Stimulated activated CD4-positive, alpha-beta T cell treated with anti-CD3 and anti-CD28 coated beads, TNF-alpha, amount 100 ng/mL, for 48 hours (primary cell): ENCODE results near the gene MECP2.

ENCODE experiments used
- DNase-seq, 3 donors: peaks; one replicate each; pipeline ENCODE4 v3.0.0-alpha.2; 2020; ENCODE audit warnings: low read depth in 3 of 3

The MECP2 gene

DNA sequence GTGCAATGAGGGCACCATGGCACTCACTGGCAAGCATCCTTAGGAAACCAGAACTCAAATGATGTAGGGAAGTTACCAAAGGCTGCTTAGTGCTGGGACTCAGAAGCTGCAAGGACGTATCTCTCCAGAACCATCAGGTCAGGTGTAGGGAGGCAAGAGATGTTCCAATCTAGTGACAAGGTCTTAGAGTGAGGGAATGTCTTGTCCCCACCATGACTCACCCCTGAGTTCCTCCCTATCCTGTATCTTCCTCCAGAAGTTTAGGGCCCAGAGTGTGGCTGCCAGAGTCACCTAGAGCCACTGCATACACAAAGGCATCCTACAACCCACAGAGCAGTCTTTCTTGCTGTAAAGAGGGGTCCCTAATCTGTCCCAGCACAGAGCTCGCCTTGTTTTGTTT, 63.7 kb downstream of the MECP2 start:
- DNase-seq: no peak

DNA sequence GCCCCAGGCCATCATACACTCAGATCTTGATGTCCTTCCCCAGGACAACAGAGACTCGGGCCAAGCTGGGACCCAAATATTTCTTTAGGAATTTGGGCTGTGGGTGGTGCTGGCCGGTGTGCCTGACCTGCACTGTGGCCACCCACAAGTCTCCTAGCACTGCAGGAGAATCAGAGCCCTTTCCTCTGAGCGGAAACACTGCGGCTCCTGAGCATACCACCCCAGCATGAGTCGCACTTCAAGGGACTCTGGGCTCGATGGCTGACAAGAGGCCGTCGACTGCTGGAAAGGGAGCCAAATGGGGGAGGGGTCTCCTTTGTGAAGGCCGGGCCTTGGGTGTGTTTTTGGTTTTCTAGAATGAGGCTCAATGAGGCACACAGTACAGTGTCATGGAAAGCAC, 64.9 kb downstream of the MECP2 start:
- no peak for DNase-seq

GRCh38 chrX:154032160-154032559, 65.4 kb downstream of the MECP2 start:
- DNase-seq: no peak

DNA sequence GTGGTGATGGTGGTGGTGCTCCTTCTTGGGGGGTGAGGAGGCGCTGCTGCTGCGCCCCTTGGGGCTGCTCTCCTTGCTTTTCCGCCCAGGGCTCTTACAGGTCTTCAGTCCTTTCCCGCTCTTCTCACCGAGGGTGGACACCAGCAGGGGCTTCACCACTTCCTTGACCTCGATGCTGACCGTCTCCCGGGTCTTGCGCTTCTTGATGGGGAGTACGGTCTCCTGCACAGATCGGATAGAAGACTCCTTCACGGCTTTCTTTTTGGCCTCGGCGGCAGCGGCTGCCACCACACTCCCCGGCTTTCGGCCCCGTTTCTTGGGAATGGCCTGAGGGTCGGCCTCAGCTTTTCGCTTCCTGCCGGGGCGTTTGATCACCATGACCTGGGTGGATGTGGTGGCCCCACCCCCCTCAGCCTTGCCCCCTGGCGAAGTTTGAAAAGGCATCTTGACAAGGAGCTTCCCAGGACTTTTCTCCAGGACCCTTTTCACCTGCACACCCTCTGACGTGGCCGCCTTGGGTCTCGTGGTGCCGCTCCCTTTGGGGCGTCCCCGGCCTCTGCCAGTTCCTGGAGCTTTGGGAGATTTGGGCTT, 66.7 kb downstream of the MECP2 start:
- no peak for DNase-seq

DNA sequence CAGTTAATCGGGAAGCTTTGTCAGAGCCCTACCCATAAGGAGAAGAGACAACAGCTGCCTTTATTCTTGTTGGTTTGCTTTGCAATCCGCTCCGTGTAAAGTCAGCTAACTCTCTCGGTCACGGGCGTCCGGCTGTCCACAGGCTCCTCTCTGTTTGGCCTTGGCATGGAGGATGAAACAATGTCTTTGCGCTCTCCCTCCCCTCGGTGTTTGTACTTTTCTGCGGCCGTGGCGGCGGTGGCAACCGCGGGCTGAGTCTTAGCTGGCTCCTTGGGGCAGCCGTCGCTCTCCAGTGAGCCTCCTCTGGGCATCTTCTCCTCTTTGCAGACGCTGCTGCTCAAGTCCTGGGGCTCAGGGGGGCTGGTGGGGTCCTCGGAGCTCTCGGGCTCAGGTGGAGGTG, 67.3 kb downstream of the MECP2 start:
- no peak for DNase-seq

GRCh38 chrX:154029439-154029838, 68.1 kb downstream of the MECP2 start:
- no peak for DNase-seq

GRCh38 chrX:154028502-154029184, 68.9 kb downstream of the MECP2 start:
- DNase-seq: no peak

GRCh38 chrX:154027986-154028385, 69.5 kb downstream of the MECP2 start:
- DNase-seq: no peak

DNA sequence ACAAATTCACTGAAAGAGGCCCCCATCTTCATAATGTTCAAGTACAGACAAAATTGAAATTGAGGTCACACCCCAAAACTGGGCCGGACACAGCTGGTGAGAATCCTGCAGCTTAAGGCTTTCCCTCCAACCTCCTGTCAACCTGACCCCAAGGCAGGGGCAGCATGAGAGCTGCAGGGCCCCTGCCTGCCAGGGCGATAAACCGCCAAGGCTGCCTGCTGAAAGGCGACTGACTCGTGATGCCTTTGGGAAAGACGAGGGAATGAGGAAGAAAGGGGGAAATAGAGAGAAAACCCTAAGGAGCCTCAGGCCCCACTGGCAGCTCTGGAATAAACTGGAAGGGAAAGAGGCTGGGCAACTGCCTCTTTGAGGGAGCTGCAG, 70.5 kb downstream of the MECP2 start:
- DNase-seq: no peak

DNA sequence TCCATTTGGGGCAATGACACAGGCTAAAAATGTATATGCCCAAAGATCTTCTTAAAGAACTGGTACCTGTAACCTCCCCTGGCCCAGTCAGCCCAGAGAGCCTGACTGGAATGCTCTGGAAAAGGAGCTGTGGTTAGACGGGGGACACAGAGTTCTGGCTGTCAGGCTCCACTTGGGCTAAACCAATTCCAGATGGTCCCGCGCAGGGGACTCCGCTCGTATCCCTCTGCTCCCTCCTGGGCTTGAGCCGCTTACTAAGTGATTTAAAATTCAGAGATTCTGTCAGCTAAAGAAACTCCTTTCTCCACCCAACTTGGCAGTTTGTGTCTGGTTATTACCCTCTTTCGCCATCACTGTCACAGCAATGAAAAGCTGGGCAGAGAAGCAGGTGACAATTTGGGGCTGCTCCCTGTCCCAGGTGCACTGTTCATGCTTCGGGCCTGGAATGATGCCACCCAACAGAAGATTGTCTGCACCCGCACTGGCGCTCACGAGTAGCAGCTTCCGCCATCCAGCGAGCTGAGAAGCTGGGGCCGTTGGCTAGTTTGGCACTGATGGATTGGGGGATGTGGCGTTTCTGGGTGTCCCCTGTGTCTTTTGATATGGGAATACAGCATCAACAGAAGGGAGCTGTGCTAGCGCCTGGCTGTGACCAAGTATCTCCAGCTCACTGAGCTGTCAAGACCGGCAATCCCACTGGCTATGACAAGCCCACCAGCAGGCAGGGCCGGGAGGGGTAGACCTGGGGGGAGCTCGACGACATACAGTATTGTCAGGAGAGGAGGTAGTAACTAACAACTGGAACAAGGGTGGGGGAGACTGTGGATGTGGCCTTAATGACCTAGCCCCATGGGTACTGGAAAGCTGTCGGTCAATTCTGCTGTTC, 71.1 kb downstream of the MECP2 start:
- DNase-seq: no peak

DNA sequence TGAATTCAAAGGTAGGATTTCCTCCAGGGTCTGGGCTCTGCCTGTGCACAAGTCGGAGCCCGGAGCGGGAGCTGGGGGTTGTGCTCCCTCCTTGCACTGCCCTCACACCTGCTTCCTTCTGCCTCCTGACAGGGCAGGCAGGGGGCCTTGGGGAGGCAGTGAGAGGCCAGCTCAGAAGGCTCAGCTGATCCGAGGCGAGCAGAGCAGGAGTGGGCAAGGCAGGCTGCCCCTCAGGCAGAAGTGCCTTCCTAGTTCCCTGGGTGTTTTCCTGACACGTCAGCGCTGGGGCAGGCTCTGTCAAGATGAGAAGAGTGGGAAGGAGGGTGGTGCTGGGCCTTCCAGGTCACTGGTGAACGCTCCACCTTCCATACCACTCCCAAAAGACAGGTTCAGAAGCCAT, 72.3 kb downstream of the MECP2 start:
- no peak for DNase-seq

DNA sequence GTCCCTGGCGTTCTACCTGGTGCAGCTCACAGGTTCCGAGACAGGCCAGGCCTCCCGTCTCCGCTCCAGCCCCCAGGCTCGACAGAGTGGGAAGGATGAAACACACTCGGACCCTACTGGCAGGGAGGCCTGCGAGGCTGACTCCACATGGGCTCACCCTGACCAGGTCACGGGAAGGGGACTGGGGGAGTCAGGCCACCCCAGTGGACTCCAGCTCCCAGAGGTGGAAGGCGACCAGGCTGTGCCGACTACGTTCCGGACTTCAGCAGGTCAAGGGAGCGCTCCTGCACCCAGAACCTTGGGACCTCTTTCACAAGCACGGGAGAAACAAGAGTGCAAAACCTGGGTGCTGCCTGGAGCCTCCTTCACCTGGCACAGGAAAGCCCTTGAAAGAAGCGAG, 73.2 kb downstream of the MECP2 start:
- DNase-seq: no peak

DNA sequence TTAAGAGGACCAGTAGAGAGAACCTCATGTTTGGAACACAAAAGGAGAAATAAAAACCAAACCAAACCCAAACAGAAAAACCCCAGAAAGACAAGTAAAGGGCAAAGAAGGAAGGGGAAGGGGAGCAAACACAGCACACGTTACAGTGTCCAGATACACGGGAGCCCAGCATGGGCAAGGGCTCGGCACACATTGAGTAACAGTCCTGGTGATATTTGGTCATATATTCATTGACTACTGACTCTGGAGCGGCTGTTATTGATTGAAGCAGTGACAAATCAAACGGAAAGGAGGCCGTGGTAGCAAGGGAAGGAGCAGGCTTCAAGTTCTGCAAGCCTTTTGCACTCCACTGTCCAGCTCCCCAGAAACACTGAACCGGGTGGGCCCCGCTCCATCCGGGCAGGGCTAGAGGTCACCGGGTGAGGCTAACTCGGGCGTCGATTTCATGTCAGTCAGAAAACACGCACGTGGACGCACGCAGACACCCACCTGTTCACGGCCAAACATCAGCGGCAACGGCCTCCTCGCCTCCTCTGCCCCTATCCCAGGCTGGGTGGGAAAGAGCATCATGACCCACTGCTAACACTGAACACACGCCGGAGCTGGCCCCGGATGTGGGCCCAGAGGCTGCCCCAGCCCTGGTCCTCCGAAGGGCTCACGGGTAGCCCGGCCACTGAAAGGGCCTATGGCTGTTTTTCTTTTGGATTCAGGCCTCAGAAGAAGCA, 74.1 kb downstream of the MECP2 start:
- no peak for DNase-seq

DNA sequence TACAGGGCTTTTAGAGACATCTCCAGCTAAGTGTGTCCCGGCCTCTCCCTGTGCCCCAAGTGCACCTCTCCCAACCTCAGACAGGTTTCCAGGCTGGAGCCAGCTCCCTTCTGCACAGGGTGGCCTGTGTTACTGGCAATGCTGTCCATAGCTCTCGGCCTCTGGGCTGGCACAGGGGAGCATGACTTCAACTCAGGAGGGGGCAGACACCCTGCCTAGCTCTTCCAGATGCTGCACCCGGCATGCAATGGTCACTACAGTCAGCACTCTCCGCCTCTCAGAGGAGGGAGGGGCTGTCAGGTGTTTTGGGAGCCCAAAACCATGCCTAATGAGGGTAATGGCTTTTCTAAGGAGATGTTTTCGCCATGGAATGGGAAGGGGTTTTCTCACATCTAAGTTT, 75.4 kb downstream of the MECP2 start:
- DNase-seq: no peak

DNA sequence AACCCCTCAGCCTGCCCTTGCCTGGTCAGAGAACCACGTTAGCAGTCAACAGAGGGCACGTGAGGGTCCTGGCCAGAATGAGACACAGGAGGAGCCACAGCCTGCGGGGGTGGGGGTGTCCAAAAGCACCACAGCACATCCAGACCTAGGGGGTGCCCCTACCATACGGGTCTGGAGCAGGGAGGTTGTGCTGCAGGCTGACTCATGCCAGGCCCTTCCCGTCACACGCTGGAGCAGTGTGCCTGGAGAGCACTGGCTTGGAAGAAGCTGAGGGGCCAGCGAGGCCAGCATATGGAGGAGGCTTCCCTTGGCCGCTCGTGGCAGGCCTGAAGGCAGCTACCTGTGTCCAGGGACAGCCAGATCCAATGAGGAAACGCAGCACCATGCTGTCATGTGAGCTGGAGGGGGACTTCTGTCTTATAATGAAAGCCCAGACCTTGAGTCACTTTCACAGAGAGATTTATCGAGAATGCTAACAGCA, 76.3 kb downstream of the MECP2 start:
- DNase-seq: no peak

GRCh38 chrX:154020536-154021115, 76.9 kb downstream of the MECP2 start:
- no peak for DNase-seq

GRCh38 chrX:154019633-154020528, 77.6 kb downstream of the MECP2 start, which contains the start of gene IRAK1:
Gene IRAK1 (minus strand): TSS chrX:154019902. CDS start chrX:154019812, 90 bp downstream.
- peak in 1 of 3 donors; percentile 40 for DNase-seq

DNA sequence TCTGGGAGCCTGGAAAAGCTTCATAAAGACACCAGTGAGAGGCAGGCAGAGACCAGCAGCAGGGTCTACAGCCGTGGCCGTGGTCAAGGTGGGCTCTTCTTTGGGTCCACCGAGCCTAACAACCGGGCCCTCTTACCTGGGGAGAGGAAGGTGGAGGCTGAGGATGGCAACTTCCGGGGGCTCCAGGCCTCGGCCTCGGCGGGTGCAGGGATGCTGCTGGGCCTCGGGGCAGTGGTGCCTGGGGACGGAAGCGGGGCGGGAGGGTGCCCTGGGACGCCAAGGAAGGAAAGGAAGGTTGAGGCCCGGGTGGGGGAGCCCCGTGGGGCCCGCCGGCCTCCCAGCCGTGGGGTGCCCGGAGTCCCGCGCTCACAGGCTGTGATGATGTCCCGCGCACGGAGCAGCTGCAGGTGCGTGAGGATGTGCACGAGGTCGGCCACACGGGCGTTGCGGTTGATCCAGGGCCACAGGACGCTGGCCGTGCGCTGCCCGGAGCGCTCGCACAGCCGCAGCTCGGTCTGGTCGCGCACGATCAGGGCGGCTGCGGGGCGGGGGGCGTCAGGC, 78.4 kb downstream of the MECP2 start:
- DNase-seq: no peak

- DNase-seq: no peak
Observed at GRCh38 chrX:154018518-154019060, 78.9 kb downstream of the MECP2 start.
